PFSK-1 (cell line): ENCODE data around the gene ZFHX3.

Source experiments
- FOXP2 ChIP-seq: optimal IDR thresholded peaks from 2 replicates; pipeline ENCODE3; 2011; ENCODE audit warnings: borderline replicate concordance, control low read depth, inconsistent platforms; ENCODE audit not compliant: insufficient read depth; ENCODE audit errors: extremely low read length, extremely low read depth
- POLR2AphosphoS5 ChIP-seq: IDR thresholded peaks from 2 replicates; pipeline ENCODE4 v1.6.1; 2012; ENCODE audit warnings: low read depth, mild to moderate bottlenecking, control low read depth, low read length, moderate library complexity
- REST ChIP-seq, 2 experiments: IDR thresholded peaks; 2 replicates each; pipeline versions ENCODE4 v1.6.1 to v1.8.0; 2011 to 2012; ENCODE audit warnings: low read depth in 2 of 2, low read length in 2 of 2, control low read depth in 1 of 2, inconsistent platforms in 1 of 2, mild to moderate bottlenecking in 1 of 2, moderate library complexity in 1 of 2; ENCODE audit not compliant: insufficient read depth in 1 of 2
- SIN3A ChIP-seq: IDR thresholded peaks from 2 replicates; pipeline ENCODE4 v1.6.1; 2012; ENCODE audit warnings: mild to moderate bottlenecking, low read length, moderate library complexity, borderline replicate concordance; ENCODE audit not compliant: insufficient read depth
- TAF1 ChIP-seq: IDR thresholded peaks from 2 replicates; pipeline ENCODE4 v1.6.1; 2012; ENCODE audit warnings: low read length, control low read depth, borderline replicate concordance; ENCODE audit not compliant: insufficient read depth

The ZFHX3 gene

DNA sequence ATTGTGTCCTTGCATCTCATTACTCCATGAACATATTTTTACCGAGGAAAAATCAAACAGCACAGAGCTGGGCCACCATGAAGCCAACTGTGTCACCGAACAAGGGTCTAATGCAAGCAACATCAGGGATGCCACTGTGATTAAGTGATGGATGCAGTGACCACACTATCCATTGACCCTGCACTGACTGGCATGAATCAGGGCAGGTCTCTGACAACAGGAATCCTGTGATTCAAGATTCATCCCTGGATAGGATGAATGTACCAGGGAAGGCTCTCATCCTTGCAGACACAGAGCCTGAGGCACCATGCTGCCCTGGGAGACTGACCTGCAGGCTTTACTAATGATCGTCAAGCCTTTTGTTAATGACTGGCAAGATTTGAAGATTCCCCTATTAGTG, 41.5 kb upstream of the ZFHX3 start:
- TF ChIP-seq POLR2AphosphoS5 (no peak), SIN3A (no peak), FOXP2 (no peak), REST (IDR thresholded peaks at IDR 0.05; ENCODE audit: insufficient read depth in 1 of 2, low read depth in 2 of 2, low read length in 2 of 2) (no peak), TAF1 (no peak)

GRCh38 chr16:73086108-73086507, 38.2 kb upstream of the ZFHX3 start:
- TF ChIP-seq TAF1 (no peak), REST (IDR thresholded peaks at IDR 0.05; ENCODE audit: insufficient read depth in 1 of 2, low read depth in 2 of 2, low read length in 2 of 2) (no peak), POLR2AphosphoS5 (no peak), SIN3A (no peak), FOXP2 (no peak)

GRCh38 chr16:73083271-73083670, 35.3 kb upstream of the ZFHX3 start:
- no peak for TF ChIP-seq POLR2AphosphoS5
- no peak for TF ChIP-seq TAF1
- TF ChIP-seq REST (IDR thresholded peaks at IDR 0.05; ENCODE audit: insufficient read depth in 1 of 2, low read depth in 2 of 2, low read length in 2 of 2), result no peak
- TF ChIP-seq SIN3A, result no peak
- no peak for TF ChIP-seq FOXP2

DNA sequence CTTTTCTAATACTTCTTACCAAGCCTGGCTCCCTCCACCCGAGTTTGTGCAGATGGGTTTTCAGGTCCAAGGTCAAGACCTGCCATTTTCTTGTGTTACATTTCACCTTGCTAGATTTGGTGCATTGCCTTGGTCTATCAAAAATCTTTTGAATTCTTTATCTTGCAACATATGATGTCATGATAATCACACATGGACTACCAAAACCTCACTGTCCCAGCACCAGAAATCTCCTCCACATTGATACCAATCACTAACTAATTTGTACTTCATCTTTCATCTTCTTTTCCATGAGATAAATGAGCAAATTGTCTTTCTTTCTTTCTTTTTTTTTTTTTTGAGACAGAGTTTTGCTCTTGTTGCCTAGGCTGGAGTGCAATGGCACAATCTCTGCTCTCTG, 33.0 kb upstream of the ZFHX3 start:
- TF ChIP-seq TAF1 (no peak), SIN3A (no peak), POLR2AphosphoS5 (no peak), FOXP2 (no peak), REST (IDR thresholded peaks at IDR 0.05; ENCODE audit: insufficient read depth in 1 of 2, low read depth in 2 of 2, low read length in 2 of 2) (no peak)

DNA sequence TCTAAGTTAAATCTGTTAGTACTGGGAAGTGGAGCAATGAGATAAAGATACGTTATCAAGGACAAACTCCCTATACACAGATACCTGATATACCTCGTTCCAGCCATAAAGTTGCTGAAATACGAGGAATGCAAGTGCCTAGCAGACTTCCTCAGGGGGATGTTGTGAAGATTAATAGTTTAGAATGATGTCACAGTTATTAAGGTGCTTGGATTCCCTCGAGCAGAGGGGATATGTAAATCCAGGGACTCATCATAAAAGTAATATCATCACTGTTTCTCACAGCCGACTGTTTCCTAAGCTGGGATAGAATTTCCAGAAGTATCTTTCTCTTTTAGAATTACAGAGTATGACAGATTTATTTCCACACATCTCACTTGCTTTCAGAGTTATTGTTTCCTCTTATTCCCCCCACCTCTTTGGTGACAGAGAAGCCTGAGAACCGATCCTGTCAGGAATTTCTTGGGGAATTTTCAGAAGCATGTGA, 28.4 kb upstream of the ZFHX3 start:
- TF ChIP-seq SIN3A (no peak), POLR2AphosphoS5 (no peak), FOXP2 (no peak), TAF1 (no peak), REST (IDR thresholded peaks at IDR 0.05; ENCODE audit: insufficient read depth in 1 of 2, low read depth in 2 of 2, low read length in 2 of 2) (no peak)
